NT2/D1 (cell line): ENCODE data around the gene HHLA2.

Source experiments
- DNase-seq: peaks from one replicate; pipeline ENCODE4 v3.0.0-alpha.2; 2011; ENCODE audit warnings: low read depth, low spot score
- H3K27me3 ChIP-seq: 2 replicates; pipeline ENCODE4 v1.6.0; 2011; ENCODE audit warnings: mild to moderate bottlenecking; ENCODE audit not compliant: insufficient read length, insufficient read depth
- H3K36me3 ChIP-seq: 2 replicates; pipeline ENCODE4 v1.6.1; 2011; ENCODE audit warnings: mild to moderate bottlenecking, low read length, mixed read lengths; ENCODE audit not compliant: insufficient read depth, insufficient read length
- H3K4me1 ChIP-seq: 2 replicates; pipeline ENCODE4 v1.5.1; 2011; ENCODE audit not compliant: insufficient read depth, insufficient read length
- H3K4me3 ChIP-seq: 2 replicates; pipeline ENCODE4 v1.5.1; 2011; ENCODE audit warnings: low read depth; ENCODE audit not compliant: insufficient read length
- H3K9ac ChIP-seq: 2 replicates; pipeline ENCODE4 v1.6.0; 2011; ENCODE audit warnings: low read depth; ENCODE audit not compliant: insufficient read length
- H3K9me3 ChIP-seq: 2 replicates; pipeline ENCODE4 v1.5.1; 2011; ENCODE audit warnings: mild to moderate bottlenecking, low read length; ENCODE audit not compliant: insufficient read depth
- SUZ12 ChIP-seq: IDR thresholded peaks from 2 replicates; pipeline ENCODE4 v1.6.1; 2011; ENCODE audit not compliant: insufficient read length, insufficient read depth; ENCODE audit errors: extremely low read depth
- YY1 ChIP-seq: IDR thresholded peaks from 2 replicates; pipeline ENCODE4 v1.6.1; 2011; ENCODE audit not compliant: insufficient read length, insufficient read depth
- ZNF274 ChIP-seq: IDR thresholded peaks from 2 replicates; pipeline ENCODE4 v1.6.1; 2011; ENCODE audit warnings: mild to moderate bottlenecking, low read depth, low read length

The HHLA2 gene

GRCh38 chr3:108300103-108300849 is 3.9 kb downstream of the HHLA2 start:
- Histone ChIP-seq H3K36me3 (no peaks in the 10 kb centered on the region), H3K27me3 (no peaks in the 10 kb centered on the region), H3K4me3 (no peak overlapping the region), H3K9me3 (no peaks in the 10 kb centered on the region), H3K4me1 (no peaks in the 10 kb centered on the region), H3K9ac (no peak overlapping the region)
- TF ChIP-seq YY1 = no peak
- no peak for DNase-seq

GRCh38 chr3:108301695-108302404 is 5.5 kb downstream of the HHLA2 start:
- Histone ChIP-seq H3K9ac (no peak overlapping the region), H3K27me3 (no peaks in the 10 kb centered on the region), H3K4me1 (no peaks in the 10 kb centered on the region), H3K9me3 (no peaks in the 10 kb centered on the region), H3K4me3 (no peak overlapping the region), H3K36me3 (no peaks in the 10 kb centered on the region)
- no peak for TF ChIP-seq ZNF274
- no peak for TF ChIP-seq YY1
- TF ChIP-seq SUZ12 = no peak
- no peak for DNase-seq

- Histone ChIP-seq H3K9ac (no peak overlapping the region), H3K36me3 (no peaks in the 10 kb centered on the region), H3K4me3 (no peak overlapping the region), H3K4me1 (no peaks in the 10 kb centered on the region), H3K27me3 (no peaks in the 10 kb centered on the region), H3K9me3 (no peaks in the 10 kb centered on the region)
- DNase-seq = no peak
- TF ChIP-seq SUZ12 (no peak), ZNF274 (no peak), YY1 (no peak)
These were observed 6.2 kb downstream of the HHLA2 start for GRCh38 chr3:108302570-108302969.

- no peak for DNase-seq
These were observed 9.3 kb downstream of the HHLA2 start for GRCh38 chr3:108305484-108306172.

GRCh38 chr3:108311797-108312196 is 15.4 kb downstream of the HHLA2 start:
- no peaks in the 10 kb centered on the region for H3K9me3 ChIP-seq
- H3K4me1 ChIP-seq = no peaks in the 10 kb centered on the region
- TF ChIP-seq ZNF274 (no peak), YY1 (no peak)
- no peaks in the 10 kb centered on the region for H3K36me3 ChIP-seq
- no peak overlapping the region for H3K9ac ChIP-seq
- no peak overlapping the region for H3K4me3 ChIP-seq
- no peak for DNase-seq
- H3K27me3 ChIP-seq = no peaks in the 10 kb centered on the region

More at GRCh38 chr3:108305484-108306172, 9.3 kb downstream of the HHLA2 start:
- Histone ChIP-seq H3K36me3 (no peaks in the 10 kb centered on the region), H3K27me3 (no peaks in the 10 kb centered on the region), H3K4me1 (no peaks in the 10 kb centered on the region), H3K4me3 (no peak overlapping the region), H3K9me3 (no peaks in the 10 kb centered on the region), H3K9ac (no peak overlapping the region)
- no peak for TF ChIP-seq SUZ12
- TF ChIP-seq YY1 = no peak
- TF ChIP-seq ZNF274 = no peak

GRCh38 chr3:108312656-108313055 is 16.3 kb downstream of the HHLA2 start:
- H3K4me3 ChIP-seq = no peak overlapping the region
- no peaks in the 10 kb centered on the region for H3K36me3 ChIP-seq
- no peaks in the 10 kb centered on the region for H3K4me1 ChIP-seq
- H3K27me3 ChIP-seq = no peaks in the 10 kb centered on the region
- no peak for DNase-seq
- no peak overlapping the region for H3K9ac ChIP-seq
- H3K9me3 ChIP-seq = no peaks in the 10 kb centered on the region
- TF ChIP-seq ZNF274 (no peak), YY1 (no peak), SUZ12 (no peak)

GRCh38 chr3:108315767-108316301 is 19.5 kb downstream of the HHLA2 start:
- Histone ChIP-seq H3K4me3 (no peak overlapping the region), H3K27me3 (no peaks in the 10 kb centered on the region), H3K9ac (no peak overlapping the region), H3K36me3 (no peaks in the 10 kb centered on the region), H3K9me3 (no peaks in the 10 kb centered on the region), H3K4me1 (no peaks in the 10 kb centered on the region)
- TF ChIP-seq SUZ12 (no peak), ZNF274 (no peak), YY1 (no peak)
- DNase-seq = no peak
